ENCODE measurements around the gene CLEC2B. TPM values are rescaled to one million over a fixed set of nuclear protein-coding genes. Genes with fewer than 3 reads are reported as not detected.

CLEC2B gene
- total and polyA plus RNA-seq, 4 donors, result 2.9 to 4.2 (median 3.1) TPM

DNA sequence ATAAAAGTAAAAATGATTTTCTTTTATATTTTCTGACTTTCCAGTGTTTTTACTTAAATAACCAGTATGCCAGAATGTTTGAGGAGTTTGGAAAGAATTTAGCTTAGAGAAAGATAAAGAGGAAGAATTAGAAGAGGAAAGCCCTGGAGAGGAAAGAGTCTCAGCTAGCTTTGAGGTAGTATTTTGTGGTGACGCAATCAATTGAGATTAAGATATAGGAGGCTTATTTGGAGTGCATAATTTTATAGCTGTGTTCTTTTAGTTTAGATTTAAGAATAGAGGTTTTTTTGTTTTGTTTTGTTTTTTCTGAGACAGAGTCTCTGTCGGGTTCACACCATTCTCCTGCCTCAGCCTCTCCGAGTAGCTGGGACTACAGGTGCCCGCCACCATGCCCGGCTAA, 18.1 kb downstream of the CLEC2B start:
- Histone ChIP-seq H3K9me3 (ENCODE audit: control insufficient read depth in 4 of 4, low read length in 3 of 4) (no peaks in the 10 kb centered on the region), H3K27ac (ENCODE audit: low read depth in 1 of 2, low read length in 2 of 2) (no peak overlapping the region), H3K27me3 (ENCODE audit: control insufficient read depth in 4 of 4, insufficient read depth in 4 of 4, low read length in 3 of 4) (no peaks in the 10 kb centered on the region), H3K4me3 (ENCODE audit: low read depth in 1 of 3, low read length in 3 of 3) (no peak overlapping the region), H3K4me1 (ENCODE audit: control insufficient read depth in 4 of 4, insufficient read depth in 4 of 4, low read length in 3 of 4) (no peaks in the 10 kb centered on the region), H3K9ac (ENCODE audit: low read depth in 1 of 2, low read length in 2 of 2) (no peak overlapping the region), H3K36me3 (ENCODE audit: control insufficient read depth in 4 of 4, insufficient read depth in 3 of 4, low read depth in 1 of 4, low read length in 3 of 4) (peaks cover 0 to 2% (median under 1%) of the 10 kb centered on the region in 4 donors)
- TF ChIP-seq FOXA1 (IDR thresholded peaks at IDR 0.05), result no peak
- TF ChIP-seq HNF4A (conservative IDR thresholded peaks at IDR 0.05), result no peak
- TF ChIP-seq GABPA (IDR thresholded peaks at IDR 0.05 in 1 of 2, conservative IDR thresholded peaks at IDR 0.05 in 1 of 2), result no peak
- no peak for TF ChIP-seq RXRA (IDR thresholded peaks at IDR 0.05)
- no peak for TF ChIP-seq ZBTB33 (IDR thresholded peaks at IDR 0.05)
- TF ChIP-seq, protein P1, sequence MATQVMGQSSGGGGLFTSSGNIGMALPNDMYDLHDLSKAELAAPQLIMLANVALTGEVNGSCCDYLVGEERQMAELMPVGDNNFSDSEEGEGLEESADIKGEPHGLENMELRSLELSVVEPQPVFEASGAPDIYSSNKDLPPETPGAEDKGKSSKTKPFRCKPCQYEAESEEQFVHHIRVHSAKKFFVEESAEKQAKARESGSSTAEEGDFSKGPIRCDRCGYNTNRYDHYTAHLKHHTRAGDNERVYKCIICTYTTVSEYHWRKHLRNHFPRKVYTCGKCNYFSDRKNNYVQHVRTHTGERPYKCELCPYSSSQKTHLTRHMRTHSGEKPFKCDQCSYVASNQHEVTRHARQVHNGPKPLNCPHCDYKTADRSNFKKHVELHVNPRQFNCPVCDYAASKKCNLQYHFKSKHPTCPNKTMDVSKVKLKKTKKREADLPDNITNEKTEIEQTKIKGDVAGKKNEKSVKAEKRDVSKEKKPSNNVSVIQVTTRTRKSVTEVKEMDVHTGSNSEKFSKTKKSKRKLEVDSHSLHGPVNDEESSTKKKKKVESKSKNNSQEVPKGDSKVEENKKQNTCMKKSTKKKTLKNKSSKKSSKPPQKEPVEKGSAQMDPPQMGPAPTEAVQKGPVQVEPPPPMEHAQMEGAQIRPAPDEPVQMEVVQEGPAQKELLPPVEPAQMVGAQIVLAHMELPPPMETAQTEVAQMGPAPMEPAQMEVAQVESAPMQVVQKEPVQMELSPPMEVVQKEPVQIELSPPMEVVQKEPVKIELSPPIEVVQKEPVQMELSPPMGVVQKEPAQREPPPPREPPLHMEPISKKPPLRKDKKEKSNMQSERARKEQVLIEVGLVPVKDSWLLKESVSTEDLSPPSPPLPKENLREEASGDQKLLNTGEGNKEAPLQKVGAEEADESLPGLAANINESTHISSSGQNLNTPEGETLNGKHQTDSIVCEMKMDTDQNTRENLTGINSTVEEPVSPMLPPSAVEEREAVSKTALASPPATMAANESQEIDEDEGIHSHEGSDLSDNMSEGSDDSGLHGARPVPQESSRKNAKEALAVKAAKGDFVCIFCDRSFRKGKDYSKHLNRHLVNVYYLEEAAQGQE (IDR thresholded peaks at IDR 0.05), result no peak
- TF ChIP-seq MAX (IDR thresholded peaks at IDR 0.05), result no peak
- TF ChIP-seq CTCF (IDR thresholded peaks at IDR 0.05; ENCODE audit: low read depth, low read length, missing input control), result no peak
- TF ChIP-seq HNF4G (IDR thresholded peaks at IDR 0.05), result no peak
- TF ChIP-seq YY1 (IDR thresholded peaks at IDR 0.05), result no peak
- TF ChIP-seq TAF1 (conservative IDR thresholded peaks at IDR 0.05), result no peak
- TF ChIP-seq, protein P2, sequence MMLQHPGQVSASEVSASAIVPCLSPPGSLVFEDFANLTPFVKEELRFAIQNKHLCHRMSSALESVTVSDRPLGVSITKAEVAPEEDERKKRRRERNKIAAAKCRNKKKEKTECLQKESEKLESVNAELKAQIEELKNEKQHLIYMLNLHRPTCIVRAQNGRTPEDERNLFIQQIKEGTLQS (IDR thresholded peaks at IDR 0.05), result no peak
- DNase-seq (ENCODE audit: low spot score), result no peak
- 97% methylated on average over 5 of the region's 5 CpGs for whole genome bisulfite sequencing

GRCh38 chr12:9848899-9849298, 20.3 kb downstream of the CLEC2B start:
- peaks cover 0 to 2% (median under 1%) of the 10 kb centered on the region in 4 donors for H3K36me3 ChIP-seq (ENCODE audit: control insufficient read depth in 4 of 4, insufficient read depth in 3 of 4, low read depth in 1 of 4, low read length in 3 of 4)
- WGBS, result 73% methylated on average over 5 of the region's 5 CpGs
- TF ChIP-seq HNF4G (IDR thresholded peaks at IDR 0.05) (no peak), FOXA1 (IDR thresholded peaks at IDR 0.05) (no peak), CTCF (IDR thresholded peaks at IDR 0.05; ENCODE audit: low read depth, low read length, missing input control) (no peak), MAX (IDR thresholded peaks at IDR 0.05) (no peak), SP1 (IDR thresholded peaks at IDR 0.05) (no peak), RAD21 (IDR thresholded peaks at IDR 0.05) (no peak), RXRA (IDR thresholded peaks at IDR 0.05) (no peak)
- TF ChIP-seq, protein P2 (IDR thresholded peaks at IDR 0.05), result no peak
- TF ChIP-seq, protein P1 (IDR thresholded peaks at IDR 0.05), result no peak
- H3K27me3 ChIP-seq (ENCODE audit: control insufficient read depth in 4 of 4, insufficient read depth in 4 of 4, low read length in 3 of 4), result no peaks in the 10 kb centered on the region
- no peak overlapping the region for H3K4me3 ChIP-seq (ENCODE audit: low read depth in 1 of 3, low read length in 3 of 3)
- H3K9ac ChIP-seq (ENCODE audit: low read depth in 1 of 2, low read length in 2 of 2), result no peak overlapping the region
- no peaks in the 10 kb centered on the region for H3K4me1 ChIP-seq (ENCODE audit: control insufficient read depth in 4 of 4, insufficient read depth in 4 of 4, low read length in 3 of 4)
- no peaks in the 10 kb centered on the region for H3K9me3 ChIP-seq (ENCODE audit: control insufficient read depth in 4 of 4, low read length in 3 of 4)
- no peak for DNase-seq (ENCODE audit: low spot score)
- H3K27ac ChIP-seq (ENCODE audit: low read depth in 1 of 2, low read length in 2 of 2), result no peak overlapping the region
